HG03095 (cell line): ENCODE measurements around the gene OR1B1.
"Not testable (repeated sequence)": the region's sequence is repeated elsewhere in the genome, so short reads cannot be mapped to it uniquely, and the experiment has no call there.

Experiments used
- ATAC-seq: cut with Tn5 transposase; IDR thresholded peaks from one replicate; pipeline ENCODE4 v1.9.1; 2021; ENCODE audit warnings: moderate library complexity; ENCODE audit not compliant: unreplicated experiment

The OR1B1 gene

DNA sequence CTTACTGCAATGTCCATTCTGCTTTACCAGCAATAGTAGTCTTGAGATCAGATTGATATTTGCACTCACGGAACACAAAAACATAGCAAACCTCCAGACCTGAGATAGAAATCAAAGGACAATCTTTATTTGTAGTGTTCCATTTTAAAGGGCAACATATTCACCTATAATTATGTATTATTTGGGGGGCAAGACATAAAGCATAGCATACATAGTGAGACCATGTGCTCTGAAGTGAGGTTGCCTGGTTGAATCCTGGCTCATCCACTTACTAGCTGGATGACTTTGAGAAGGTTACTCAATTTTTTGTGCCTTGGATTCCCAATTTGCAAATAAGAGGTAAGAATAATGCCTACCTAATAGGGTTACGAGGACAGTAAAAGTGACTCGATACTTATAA, at the start of gene OR1B1:
TSS of gene OR1B1 (minus strand) at position 101 of the 400 bp plus-strand sequence.
- no peak for ATAC-seq

DNA sequence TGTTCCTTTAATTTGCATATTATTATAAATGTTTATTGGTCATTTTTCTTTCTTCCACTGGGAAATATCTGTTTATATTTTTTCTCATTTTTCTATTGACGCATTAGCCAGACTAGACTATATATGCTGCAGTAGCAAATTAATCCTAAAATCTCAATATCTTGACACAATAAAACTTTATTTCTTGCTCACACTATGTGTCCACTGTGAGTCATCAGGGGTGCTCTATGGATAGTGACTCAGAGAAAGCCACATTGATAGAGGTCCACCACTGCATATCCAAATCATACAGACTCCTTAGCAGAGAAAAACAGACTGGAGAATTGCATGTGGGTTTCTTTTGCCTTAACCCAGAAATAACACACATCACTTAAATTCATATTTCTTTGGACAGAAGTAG, 38.3 kb upstream of the OR1B1 start:
- no peak for ATAC-seq

DNA sequence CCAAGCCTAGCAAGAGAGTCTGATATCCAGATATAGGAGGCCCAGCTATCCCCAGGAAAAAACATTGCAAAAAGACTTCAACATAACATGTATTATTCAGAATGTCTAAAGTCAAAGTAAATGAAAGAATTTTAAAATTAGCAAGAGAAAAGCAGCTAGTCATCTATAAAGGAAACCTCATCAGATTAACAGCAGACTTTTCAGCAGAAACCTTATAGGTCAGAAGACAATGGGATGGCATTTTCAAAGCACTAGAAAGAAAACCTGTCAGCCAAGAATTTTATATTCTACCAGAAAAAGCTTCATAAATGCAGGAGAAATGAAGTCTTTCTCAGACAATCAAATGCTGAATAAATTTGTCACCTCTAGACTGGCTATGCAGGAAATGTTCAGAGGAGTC, 27.4 kb upstream of the OR1B1 start:
- ATAC-seq = no peak

DNA sequence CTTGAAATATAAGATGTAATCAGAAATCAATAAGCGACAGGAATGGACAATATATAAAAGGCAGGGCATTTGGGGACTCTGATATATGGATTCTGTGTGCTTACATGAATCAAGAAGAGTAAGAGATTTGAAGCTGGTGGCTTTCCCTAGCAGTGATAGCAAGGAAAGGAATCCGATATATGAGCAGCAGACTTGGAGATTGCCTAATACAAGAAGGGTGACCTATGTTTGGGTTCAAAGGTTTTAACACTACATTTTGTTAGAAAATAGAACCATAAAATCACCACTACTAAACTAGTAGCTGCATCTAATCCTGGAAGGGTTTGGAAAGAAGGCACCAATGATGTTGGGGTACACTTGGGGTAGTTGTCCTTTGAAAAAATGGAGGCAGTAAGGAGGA, 15.1 kb upstream of the OR1B1 start:
- ATAC-seq = no peak

- ATAC-seq = no peak
Observed at GRCh38 chr9:122661416-122661815, 4.0 kb upstream of the OR1B1 start, which contains the start of gene OR1L1. TSS of gene OR1L1 (plus strand) at chr9:122661716. CDS start at chr9:122661716, 0 bp downstream.

DNA sequence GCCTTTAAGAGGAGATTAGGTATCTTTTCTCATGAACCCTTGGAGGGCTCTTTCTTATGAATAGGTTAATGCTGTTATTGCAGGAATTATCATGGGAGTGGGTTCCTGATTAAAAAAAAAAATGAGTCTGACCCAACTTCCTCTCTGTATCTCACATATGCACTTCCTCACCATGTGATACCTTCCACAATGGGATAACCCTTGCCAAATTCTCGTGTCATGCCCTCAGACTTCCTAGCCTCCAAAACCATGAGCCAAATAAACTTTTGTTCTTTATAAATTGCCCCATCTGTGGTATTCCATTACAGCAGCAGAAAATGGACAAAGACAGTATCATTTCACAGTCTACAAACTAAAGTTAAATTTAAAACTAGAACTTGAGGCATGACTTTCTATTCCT, 1.0 kb downstream of the OR1B1 start:
- no peak for ATAC-seq

DNA sequence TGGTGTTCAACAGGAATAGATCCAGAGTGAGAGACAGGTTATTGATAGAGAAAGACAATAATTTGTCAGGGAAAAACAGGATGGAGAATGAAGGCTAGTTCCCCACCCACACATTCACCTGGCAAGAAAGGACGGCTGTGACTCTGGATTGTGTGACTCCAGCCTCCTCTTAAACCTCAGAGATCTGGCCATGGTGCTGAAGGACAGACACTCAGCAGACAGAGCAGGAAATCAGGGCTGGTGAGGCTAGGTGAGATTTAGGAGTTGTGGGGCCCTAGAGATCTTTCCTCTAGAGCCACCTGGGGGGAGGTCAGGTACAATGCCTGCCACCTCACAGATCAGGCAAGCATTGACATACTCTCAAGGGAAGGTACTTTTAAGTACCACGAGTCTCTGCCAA, 15.2 kb downstream of the OR1B1 start:
- ATAC-seq = no peak

DNA sequence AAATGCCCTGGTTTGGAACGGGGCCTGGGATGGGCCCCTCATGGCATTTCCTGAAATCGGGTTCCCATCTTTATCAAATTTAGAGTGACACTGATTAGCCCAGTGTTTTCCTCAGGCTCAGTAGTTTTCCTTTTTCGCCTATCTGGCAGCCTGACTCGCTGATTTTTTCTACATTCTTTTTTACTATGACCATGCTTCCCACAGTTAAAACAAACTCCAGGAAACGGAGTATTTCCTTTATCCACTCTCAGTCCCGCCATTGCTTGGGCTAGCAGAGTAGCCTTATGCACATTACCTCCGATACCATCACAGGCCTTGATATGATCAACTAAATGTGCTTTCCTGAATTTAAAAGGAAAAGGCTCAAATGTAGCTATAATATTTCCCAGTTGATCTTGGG, 37.4 kb downstream of the OR1B1 start:
- ATAC-seq = no peak

DNA sequence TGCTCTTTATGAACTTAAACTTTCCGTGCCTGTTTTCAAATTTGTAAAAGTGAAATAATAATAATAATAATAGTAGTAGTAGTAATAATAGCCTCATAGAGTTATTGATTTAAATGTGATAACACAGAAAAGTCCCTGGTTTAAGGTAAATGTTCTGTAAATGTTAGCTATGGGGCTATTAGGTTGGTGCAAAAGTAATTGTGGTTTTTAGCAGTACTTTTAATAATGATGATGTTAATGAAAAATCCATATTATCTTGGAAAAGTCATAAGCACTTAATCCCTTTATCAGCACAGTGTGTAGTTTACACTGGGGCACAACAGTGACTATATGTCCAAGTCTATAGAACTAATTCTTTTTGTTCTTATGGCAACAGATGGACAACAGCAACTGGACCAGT, 43.1 kb downstream of the OR1B1 start, which contains the start of gene OR1Q1:
TSS of gene OR1Q1 (plus strand) at position 377 of the 400 bp plus-strand sequence. CDS start at position 377, 0 bp downstream.
- no peak for ATAC-seq

DNA sequence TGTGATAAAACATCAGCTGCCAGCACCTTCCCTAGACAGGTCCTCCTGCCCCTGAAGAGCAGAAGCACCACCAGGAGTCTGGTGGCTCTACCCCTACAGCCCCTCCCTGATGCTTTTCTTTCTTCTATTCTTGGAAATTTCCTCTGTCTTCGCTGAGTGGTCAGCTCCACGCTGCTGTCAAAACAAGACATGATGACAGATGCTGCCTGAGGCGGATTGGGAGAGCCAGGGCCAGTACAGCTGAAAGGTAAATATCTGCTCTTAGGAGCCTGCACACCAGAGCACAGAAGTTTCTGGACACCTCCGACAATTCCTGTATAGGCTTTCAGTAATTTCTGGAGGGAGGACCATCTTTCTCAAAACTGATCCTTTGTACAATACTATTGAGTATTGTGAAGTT, 47.6 kb downstream of the OR1B1 start:
- no peak for ATAC-seq

GRCh38 chr9:122606587-122606986, 50.8 kb downstream of the OR1B1 start:
- ATAC-seq = no peak

DNA sequence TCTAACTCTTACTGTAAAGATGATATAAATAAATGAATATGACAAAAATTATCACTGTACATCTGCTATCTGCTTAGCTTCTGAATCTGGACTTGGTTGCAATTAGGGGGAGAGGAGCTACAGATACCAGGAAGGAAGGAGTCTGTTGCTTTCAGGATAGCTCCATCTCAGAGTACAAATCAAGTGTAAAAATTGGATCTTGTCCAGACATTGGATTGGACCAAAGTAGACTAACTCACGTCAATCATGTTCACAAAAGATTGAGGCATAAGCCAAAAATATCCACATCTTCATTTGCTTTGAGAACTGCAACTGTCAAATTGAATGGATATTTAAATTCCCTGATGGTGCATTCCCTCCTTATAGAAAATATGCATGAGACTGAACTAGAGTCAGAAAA, 51.7 kb downstream of the OR1B1 start:
- ATAC-seq = no peak

GRCh38 chr9:122583284-122583683, 74.1 kb downstream of the OR1B1 start, which contains the start of gene OR1L8:
TSS of gene OR1L8 (minus strand) at chr9:122583384. CDS start at chr9:122568477, 14,907 bp downstream.
- not testable (repeated sequence) for ATAC-seq

- ATAC-seq = no peak
Observed at GRCh38 chr9:122580360-122580759, 77.1 kb downstream of the OR1B1 start.

GRCh38 chr9:122579874-122580273, 77.6 kb downstream of the OR1B1 start:
- no peak for ATAC-seq
